ENCODE results near the gene KRT73.
"Not testable (repeated sequence)": the region's sequence is repeated elsewhere in the genome, so short reads cannot be mapped to it uniquely, and the experiment has no call there.

The KRT73 gene

DNA sequence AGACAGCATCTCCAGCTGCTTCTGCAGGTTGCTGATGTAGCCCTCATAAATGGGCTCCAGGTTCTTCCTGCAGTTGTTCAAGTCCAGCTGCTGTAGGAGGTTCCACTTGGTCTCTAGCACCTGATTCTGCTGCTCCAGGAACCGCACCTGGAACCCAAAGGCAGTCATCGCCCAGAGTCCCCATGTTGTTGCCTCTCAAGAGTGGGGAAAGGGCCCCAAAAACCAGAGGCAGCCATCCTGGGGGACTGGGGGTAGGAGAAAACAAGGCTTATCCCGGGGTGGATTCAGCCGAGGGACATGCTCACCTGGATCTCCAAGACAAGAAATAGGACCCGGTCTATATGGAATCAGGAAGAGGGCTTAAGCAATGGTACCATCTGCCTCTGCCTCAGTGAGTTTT, 19.4 kb downstream of the KRT73 start:
- no peak for DNase-seq

DNA sequence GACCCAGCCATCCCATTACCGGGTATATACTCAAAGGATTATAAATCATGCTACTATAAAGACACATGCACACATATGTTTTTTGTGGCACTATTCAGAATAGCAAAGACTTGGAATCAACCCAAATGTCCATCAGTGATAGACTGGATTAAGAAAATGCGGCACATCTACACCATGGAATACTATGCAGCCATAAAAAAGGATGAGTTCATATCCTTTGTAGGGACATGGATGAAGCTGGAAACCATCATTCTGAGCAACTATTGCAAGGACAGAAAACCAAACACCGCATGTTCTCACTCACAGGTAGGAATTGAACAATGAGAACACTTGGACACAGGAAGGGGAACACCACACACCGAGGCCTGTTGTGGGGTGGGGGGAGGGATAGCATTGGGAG, 24.1 kb downstream of the KRT73 start:
- DNase-seq, result not testable (repeated sequence)

DNA sequence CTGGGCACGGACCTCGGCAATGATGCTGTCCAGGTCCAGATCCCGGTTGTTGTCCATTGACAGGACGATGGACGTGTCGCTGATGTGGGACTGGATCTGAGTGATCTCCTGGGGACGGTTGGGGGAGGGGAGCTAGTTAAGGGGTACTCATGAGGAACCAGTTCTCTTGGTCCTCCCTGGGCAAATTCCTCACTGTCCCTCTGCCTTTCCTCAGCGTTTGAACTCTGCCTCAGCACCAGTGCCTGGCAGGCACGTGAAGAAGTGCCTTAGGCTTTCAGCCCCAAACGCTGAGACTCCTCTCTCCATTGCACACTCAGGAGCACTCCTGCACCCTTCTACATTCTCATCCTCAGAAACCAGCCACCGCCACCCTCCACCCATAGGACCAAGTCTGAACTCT, 26.8 kb downstream of the KRT73 start:
- DNase-seq, result no peak

DNA sequence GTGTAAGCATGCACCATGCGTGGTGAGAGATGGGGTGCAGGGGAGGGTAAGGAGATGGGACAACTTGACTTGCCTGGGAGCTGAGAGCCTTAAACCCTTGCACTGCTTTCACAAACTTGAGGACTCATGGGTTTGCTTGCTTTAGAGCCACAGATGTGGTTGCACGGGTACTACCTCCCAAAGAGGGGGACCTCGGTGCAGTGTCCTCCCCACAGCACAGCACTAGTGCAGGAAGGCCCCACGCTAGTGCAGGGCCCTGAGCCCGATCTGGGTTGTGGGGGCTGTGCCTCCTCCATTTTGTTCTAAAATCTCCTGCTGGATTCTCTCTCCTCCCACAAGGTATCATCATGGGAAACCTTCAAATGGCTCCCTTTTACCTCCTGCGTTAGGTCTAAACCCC, 28.3 kb downstream of the KRT73 start:
- DNase-seq, result no peak

DNA sequence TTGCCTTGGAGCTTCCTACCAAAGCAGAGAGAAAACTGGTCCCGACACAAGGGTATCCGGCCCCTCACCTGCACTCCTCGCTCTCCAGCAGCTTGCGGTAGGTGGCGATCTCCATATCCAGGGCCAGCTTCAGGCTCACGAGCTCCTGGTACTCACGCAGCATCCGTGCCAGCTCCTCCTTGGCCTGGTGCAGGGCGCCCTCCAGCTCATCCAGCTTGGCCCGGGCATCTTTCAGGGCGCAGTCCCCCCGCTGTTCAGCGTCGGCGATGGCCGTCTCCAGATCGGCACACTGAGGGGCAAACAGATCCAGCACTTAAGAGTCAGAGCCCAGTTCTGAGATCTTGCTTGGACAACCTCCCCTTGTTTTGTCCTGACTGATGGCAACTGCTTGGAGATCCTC, 30.8 kb downstream of the KRT73 start:
- no peak for DNase-seq

DNA sequence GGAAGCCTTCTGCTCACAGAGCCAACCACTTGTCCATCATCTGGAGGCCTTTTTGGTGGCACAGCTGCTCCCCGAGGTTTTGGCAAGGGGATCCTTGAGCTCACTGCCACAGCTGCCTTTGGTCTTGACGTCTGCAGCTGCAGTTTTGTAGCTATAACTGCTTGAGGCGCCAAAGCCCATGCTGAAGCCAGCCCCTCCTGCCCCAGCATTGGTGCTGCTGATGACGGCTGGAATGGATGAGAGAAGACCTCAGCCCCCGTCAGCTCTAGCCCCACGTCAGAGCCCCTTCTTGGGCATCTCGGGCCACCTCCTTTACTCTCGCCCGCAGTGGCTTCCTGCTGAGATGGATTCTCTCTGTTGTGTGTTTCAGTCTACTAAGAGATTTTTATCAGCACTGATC, 32.4 kb downstream of the KRT73 start:
- DNase-seq, result no peak

DNA sequence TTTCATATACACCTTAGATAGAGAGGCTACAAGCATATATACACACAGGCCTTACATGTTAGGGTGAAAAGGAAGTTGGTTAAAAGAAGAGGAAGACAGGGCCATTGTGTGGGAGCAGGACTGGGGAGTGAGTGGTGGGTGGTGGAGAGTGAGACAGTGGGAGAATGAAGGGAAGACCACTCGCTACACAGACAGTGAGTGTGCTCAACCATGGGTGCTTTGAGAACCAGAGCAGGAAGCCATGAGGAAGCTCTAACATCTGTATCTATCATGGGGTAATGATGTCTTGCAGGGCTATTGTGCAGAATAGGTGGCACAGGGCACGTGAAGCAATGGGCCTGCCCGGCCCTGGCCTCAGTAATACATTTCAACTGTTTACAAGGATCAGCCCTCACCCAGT, 33.3 kb downstream of the KRT73 start:
- peak; percentile 17 for DNase-seq

DNA sequence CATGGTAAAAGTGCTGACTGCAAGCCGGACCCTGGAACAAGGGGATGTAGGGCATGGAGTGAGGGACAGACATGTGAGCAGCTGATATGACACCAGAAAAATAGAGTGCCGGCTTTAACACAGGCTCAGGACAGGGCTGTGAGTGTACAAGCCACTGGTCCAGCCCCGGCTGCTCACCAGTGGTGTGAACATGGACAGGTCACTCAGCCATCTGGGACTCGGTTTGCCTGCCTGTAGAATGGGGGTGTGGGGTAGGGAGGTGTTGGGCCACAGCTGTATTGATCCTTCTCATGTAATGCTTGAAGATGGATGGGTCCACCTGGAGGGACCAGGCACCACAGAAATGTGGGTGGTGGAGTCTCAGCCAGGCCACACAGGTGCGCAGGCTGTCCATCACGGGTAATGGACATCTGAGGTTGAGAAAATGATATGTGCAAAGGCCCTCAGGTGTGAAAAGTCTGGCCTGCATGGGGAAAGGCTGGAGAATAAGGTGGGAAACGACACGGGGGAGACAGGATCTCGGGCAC, 34.1 kb downstream of the KRT73 start:
- no peak for DNase-seq

DNA sequence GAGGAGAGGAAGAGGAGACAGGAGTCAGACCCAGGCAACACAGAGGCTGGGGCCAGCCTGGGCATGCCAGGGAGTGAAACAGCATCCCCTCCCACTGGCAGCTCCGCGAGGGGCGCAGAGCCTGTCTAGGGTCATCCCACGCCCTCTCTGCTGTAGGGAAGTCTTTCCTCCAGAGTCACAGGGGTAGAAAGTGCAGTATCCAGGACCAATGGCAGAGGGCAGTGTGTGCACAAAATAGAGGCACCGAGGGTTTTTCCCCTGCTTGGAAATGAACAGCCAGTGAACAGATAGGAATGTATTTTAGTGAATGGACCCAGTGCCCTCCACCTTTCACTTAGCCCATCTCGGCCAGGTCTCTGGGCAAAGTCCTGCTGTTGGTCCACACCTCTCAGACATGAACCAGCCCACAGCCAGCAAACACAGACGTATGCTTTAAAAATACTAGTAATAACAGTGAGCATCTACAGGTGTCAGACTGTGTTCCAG, 35.3 kb downstream of the KRT73 start:
- peak; percentile 71 for DNase-seq

DNA sequence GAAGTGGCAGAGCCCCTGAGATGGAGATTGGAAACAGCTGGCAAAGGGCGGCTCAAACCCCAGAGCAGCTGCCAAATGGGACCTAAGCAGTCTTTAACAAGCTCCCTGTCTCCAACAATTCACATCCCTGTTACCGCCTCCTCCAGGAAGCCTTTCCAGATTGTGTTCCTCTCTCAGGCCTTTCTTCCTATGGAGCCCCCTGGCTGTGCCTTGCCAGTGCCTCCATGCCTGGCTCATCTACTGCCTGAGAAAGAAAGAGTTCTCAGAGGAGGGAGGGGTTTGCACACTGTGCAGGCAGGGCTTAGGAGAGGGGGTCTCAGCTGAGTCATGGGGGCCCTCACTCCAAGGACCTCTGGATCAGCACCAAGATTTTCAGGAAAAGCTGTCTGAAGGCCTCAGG, 35.9 kb downstream of the KRT73 start:
- no peak for DNase-seq

DNA sequence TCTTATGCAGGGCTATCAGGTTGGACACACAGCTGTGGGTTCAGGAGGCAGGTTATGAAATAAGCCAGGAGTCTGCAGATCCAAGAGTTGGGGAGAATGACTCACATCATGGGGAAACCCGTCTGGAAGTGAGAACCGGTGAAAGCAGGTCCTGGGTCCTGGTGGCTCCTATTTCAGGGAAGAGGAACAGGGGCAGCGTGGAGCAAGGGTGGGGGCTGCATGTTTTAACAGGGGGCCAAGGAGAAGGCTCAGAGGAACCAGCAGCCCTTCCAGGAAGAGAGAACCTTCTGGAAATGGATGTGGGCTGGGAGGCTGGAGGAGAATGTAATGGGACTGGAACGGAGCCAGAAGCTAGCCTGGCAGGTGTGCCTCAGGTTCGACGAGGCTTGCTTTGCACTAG, 36.9 kb downstream of the KRT73 start:
- peak; percentile 15 for DNase-seq

DNA sequence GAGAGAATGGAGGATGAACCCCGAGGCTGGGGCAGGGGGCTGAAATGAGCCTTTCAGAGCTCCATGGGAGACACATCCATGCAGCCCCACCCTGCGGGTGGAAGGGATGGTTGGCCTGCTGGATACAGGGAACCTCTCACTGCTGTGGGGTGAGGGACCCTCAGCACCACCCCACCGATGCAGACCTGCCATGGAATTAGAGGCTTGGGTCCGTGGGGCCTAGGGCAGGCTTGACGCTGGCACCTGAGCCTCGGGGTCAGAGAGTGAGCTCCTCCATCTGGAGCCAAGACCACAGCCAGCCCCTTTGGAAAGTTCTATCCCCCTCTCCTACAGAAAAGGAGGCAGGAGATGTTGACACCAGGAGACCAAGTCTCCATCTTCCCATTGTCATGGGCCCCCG, 37.3 kb downstream of the KRT73 start:
- DNase-seq, result no peak

DNA sequence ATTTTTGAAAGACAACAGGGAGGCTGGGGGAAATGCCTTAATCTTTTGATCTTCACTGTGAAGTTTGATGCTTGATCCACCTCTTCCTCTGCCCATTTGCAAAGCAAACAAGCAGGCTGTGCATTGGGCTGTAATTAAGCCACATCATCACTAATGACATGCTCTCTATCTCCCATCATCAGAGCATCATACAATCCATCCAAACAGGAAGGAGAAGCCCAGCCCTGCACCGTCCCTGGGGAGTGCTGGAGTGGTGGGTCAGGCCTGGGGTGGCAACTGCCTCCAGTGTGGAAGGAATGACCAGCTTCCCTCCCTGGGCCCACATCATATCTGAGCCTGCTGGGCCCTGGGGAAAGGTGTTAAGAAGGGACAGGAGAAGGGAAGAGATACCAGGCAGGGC, 37.9 kb downstream of the KRT73 start:
- DNase-seq, result no peak

DNA sequence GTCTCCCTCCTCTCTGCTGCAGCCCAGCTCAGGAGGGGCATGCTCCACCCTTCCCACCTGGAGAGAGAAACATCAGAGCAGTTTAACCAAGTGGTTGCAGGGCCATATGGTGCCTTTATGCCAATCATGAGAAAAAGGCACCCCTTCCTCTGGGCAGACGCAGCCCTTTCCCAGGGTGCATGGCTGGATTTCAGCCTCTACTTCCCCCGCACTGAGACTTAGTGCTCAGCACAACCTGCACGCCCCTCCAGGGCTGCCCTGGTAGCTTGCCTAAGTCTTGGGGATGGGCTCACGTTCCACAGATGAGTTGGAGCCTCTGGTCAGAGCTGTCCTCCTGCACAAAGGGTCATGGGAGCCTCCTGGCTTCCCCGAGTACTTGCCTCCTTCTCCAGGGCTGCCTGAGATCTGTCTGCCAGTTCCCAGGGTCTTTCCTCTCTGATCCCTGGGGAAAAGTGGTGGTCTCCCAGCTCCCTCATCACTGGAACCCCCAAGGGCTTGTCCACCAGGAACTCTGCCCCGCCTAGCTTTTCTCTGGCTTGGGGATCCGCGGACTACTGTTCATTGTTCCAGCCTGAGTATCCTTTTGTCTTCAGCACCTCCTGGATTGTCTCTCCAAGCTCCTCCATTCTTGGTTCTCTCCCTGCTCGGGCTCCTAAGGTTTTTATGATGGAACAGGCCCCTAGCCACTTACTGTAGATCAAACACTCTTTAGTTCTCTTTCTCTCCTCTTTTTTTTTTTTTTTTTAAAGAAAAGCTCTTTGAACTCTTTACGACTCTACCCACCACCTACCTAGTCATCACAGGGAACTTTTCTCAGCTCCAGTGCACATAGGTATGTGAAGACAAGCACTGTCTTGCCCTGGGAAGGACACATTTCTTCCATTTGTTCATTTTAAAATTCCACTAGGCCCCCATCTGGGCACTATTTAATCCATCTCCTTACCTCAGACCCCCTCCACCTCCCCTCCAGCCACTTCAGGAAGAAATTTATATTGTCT, 38.6 kb downstream of the KRT73 start:
- DNase-seq, result no peak

DNA sequence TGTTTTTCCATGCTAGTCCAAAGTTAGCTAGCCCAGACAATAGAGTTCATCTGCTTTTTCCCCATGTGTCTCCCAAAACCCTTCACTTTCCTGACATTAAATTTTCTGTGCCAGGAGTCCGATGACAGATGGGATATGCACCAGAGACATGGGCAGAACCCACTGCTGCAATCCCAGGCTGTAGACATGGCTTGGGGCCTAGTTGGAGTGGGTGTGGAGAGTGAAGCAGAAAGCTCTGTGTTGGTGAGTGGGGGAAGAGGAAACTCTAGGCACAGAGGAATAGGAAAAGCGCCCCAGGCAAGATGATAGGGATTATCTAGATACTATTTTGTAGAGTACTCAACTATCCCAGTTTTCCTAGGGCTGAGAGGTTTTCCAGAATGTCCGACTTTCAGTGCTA, 39.9 kb downstream of the KRT73 start:
- no peak for DNase-seq

DNA sequence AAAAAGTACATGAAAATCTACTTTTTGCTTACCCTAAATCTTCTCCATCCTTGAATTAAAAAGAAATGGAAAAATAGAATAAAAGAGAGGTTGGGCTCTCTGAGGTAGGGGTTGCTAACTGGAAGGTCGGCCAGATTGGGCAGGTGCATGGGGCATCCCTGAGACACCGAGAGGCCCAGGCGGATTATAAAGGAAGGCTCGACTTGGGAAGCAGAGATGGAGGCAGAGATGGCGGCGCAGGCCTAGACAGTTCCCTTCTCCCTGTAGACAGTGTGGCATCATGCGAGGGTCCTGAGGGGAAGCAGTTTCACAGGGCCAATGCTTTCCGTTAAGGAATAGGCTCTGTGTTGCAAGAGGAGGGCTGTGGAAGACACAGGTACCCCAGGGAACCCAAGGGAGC, 41.0 kb downstream of the KRT73 start:
- no peak for DNase-seq

DNA sequence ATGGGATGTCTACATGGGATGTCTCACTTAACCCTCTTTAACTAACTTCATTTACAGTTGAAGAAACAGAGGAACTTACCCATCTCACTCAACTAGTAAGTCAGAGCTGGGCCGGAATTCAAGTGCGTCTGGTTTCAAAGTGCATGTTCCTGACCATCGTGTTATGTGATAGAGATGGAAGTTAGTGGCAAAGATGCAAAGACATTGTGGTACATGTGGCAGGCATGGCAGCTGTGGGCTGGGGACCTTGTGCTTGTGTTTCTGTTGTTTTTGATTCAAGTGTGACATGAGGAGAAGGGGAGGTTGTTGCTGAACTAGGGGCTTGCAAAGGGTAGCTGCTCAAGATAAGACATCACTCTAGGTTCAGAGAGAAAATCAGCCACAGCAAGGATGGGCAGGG, 42.4 kb downstream of the KRT73 start:
- DNase-seq, result no peak

DNA sequence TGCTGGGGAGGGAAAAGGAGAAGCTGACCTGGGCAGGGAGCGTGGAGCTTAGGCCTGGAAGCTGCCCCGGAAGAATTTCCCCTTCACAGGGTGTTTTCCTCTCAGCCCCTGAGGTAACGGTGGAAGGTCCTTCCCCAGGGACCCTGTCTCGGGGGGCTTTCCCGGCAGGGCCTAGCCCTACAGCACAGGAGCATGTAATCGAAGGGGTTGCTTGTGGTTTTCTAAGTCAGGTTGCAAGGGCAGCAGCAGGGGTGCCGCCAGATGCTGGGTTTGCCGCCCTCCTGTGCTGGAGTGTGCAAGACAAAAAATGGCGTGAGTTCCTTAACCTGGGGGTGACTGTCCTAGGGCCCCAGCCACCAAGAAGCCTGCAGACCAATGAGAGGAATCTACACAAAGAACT, 43.1 kb downstream of the KRT73 start:
- no peak for DNase-seq

DNA sequence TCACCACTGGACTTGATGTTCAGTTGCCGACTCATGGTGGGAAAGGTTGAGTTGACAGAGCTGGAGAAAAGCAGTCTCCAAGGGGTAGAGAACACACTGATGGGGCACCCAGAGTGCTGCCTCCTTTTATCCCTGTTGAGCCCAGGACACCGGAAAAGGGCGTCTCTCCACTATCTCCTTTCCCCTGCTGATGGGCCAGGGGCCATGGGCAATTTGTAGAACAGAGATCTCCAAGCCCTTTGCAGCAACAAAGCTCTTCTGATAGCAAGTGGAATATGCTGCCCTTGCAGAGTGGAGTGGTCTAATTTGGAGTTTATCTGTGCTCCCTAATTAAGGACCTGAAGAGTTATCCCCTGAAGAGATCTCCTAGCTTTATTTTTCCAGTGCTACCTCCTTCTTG, 44.6 kb downstream of the KRT73 start, which contains the start of gene KRT74:
KRT74 (minus strand) TSS at position 101 of the 400 bp plus-strand sequence; CDS start at position 35, 66 bp downstream.
- DNase-seq, result no peak

DNA sequence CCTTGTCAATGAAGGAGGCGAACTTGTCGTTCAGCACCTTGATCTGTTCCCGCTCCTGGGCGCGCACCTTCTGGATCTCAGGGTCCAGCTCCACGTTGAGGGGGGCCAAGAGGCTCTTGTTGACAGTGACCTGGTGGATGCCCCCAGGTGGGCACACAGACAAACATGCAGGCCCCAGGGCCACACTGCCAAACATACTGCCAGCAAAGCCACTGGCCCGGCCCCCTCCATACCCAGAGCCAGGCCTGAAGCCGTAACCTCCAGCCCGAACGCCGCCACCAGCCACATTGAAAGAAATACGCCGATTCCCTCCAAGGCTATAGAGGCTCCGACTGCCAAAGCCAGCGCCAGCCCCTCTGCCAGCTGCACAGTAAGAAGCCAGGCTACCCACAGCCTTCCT, 45.1 kb downstream of the KRT73 start:
- DNase-seq, result no peak

DNA sequence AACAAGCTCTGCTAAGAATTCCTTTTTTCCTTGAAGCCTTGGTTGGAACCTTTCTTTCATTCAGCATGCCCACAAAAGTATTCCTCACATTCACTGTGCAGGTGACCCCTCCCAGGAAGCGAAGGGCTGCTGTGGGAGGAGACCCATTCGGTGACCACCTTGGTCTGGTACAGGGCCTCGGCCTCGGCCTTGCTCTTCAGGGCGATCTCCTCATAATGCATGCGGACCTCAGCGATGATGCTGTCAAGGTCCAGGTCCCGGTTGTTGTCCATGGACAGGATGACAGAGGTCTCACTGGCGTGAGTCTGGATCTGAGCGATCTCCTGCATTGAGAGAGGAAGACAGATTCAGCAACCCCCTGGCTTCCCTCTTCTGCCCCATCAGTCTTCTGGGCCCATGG, 47.8 kb downstream of the KRT73 start:
- DNase-seq, result no peak

DNA sequence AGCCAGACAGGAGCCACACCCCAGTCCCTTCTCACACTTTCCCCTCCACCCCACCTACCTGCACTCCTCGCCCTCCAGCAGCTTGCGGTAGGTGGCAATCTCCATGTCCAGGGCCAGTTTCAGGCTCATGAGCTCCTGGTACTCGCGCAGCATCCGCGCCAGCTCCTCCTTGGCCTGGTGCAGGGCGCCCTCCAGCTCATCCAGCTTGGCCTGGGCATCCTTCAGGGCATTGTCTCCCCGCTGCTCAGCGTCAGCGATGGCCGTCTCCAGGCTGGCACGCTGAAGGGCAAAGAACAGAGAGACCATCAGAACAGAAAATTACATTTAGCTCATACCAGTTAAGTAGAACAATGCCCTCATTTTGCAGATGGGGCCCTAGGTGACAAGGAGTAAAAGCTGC, 50.2 kb downstream of the KRT73 start:
- DNase-seq, result no peak

DNA sequence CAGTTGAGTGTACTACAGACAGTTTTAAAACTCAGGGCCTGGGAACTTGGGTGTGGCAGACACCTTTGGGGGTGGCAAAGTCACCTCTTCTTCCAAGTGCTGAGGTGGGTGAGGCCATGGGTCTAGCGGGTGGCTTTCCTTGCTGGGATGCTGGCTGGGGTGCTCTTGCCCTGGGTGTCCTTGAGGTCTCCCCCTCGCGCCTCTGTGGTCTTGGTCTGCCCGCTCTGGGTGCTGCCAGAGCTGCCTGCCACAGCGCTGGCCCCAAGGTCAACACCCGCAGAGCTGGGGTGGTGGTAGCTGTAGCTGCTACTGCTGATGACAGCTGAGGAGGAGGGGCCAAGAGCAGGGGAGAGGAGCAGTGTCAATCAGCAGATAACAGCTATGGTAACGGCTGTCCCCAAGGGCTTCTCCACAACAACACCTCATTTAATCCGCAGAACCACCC, 51.5 kb downstream of the KRT73 start:
- DNase-seq, result no peak

DNA sequence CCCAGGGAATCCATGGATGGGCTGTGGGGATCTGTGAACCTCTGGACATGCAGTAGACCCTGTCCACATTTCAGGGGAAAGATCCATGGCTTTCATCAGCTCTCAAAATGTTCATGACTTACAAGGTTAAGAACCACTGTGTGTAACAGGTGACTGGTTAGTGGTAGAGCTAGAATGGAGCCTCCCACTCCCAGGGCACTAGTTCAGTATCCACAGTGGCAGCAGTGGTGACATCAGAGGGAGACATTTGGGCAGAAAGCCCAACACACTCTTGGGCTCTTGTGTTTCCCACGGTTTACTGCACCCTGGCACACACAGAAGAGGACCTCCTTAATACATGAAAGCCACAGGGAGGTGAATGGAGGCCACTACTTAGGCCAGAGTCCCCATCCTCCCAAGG, 53.8 kb downstream of the KRT73 start:
- no peak for DNase-seq

Data from inflammatory macrophage treated with lipopolysaccharide for 4 hours (primary cell).